Heart left ventricle (tissue), 16 donors: ENCODE data around the gene GPRC5B. TPM values are rescaled to one million over a fixed set of nuclear protein-coding genes. Genes with fewer than 3 reads are reported as not detected.

ENCODE experiments used
- ATAC-seq, 4 donors: fragments of 200-7000 bp; cut with Tn5 transposase; one replicate each; pipeline ENCODE4 v1.9.1; 2020 to 2022; ENCODE audit warnings: moderate library complexity in 4 of 4, mild to moderate bottlenecking in 3 of 4, moderate number of reproducible peaks in 1 of 4
- DNase-seq, 5 donors: peaks; one replicate each; pipeline ENCODE4 v3.0.0-alpha.2; 2020
- H3K27ac ChIP-seq, 12 donors: fragments of 200-600 bp; sonication (generic) in 4 of 12; one replicate each; pipeline versions ENCODE4 v1.5.0 to v1.8.0; 2016 to 2022; ENCODE audit warnings: mild to moderate bottlenecking in 2 of 12
- H3K27me3 ChIP-seq, 9 donors: fragments of 200-600 bp; sonication (generic) in 2 of 9; one replicate each; pipeline versions ENCODE4 v1.5.1 to v1.8.0; 2016 to 2022; ENCODE audit warnings: mild to moderate bottlenecking in 3 of 9
- H3K36me3 ChIP-seq, 9 donors: fragments of 200-600 bp; sonication (generic) in 2 of 9; one replicate each; pipeline versions ENCODE4 v1.5.0 to v1.8.0; 2018 to 2022; ENCODE audit warnings: mild to moderate bottlenecking in 2 of 9
- H3K4me1 ChIP-seq, 12 donors: fragments of 200-600 bp; sonication (generic) in 4 of 12; one replicate each; pipeline versions ENCODE4 v1.5.0 to v1.8.0; 2016 to 2022; ENCODE audit warnings: mild to moderate bottlenecking in 3 of 12
- H3K4me3 ChIP-seq, 12 donors: fragments of 200-600 bp; sonication (generic) in 4 of 12; one replicate each; pipeline versions ENCODE4 v1.5.0 to v1.8.0; 2017 to 2022; ENCODE audit warnings: mild to moderate bottlenecking in 9 of 12, moderate library complexity in 4 of 12
- H3K9me3 ChIP-seq, 12 donors: fragments of 200-600 bp; sonication (generic) in 4 of 12; one replicate each; pipeline versions ENCODE4 v1.5.0 to v1.8.0; 2016 to 2022; ENCODE audit warnings: mild to moderate bottlenecking in 1 of 12
- POLR2A ChIP-seq, 2 donors: fragments of 450-650 bp; IDR thresholded peaks; one replicate each; pipeline ENCODE4 v1.6.1; 2017; ENCODE audit warnings: antibody characterized with exemption in 2 of 2, mild to moderate bottlenecking in 2 of 2, moderate library complexity in 2 of 2
- WGBS, 4 donors: extraction: QIAGEN DNeasy Blood & Tissue Kit in 2 of 4; methylation state at CpG; one replicate each; pipeline versions ENCODE4 v1.1.5 to v1.1.7; 2013 to 2018; 5-methylcytosine and 5-hydroxymethylcytosine counted together
- intact Hi-C, 10 donors: fragments of 100-400 bp; cut with DNase I; formaldehyde crosslinking; loops; one replicate each; pipeline versions ENCODE4 v1.11.1 to v1.14.2; 2022
- polyA plus RNA-seq, 2 donors: library from polyadenylated mRNA; stranded (reverse); fragments of 200-250 nt; gene quantifications; one replicate each; pipeline ENCODE4 v1.2.3, GENCODE V29; 2013
- total RNA-seq, 9 donors: library from RNA; depleted of rRNA in 2 of 9; stranded (reverse); fragments of >200 nt in 2 of 9; fragmentation: NEBNext Ultra II Directional in 3 of 9; extraction: Animal tissue kit (Norgen Biotek cat#: 25700) in 3 of 9; gene quantifications; one replicate each; pipeline versions ENCODE4 v1.1.0 to v1.2.4, GENCODE V29; 2016 to 2023
- TF ChIP-seq, protein P1 (sequence below), 12 donors: fragments of 200-600 bp; sonication (generic) in 4 of 12; IDR thresholded peaks; one replicate each; pipeline versions ENCODE4 v1.5.0 to v1.8.0; 2018 to 2022; ENCODE audit warnings: antibody characterized with exemption in 12 of 12, mild to moderate bottlenecking in 5 of 12
- donor health status: ischemic (EF 13 %, LVEDD 7.1; RV severe dilation, severe dysfunction).
- donor health status: healthy with polysubstance abuse.
- donor health status: DM: no; HTN: yes; CAD: no.
- donor health status: DM: no; HTN: no; CAD: no.
- donor health status: ischemic (EF 25% LVEDD 6.9; RV normal size, moderate dysfunction).
- donor health status: ischemic (EF 25% LVEDD 5.7; RV mildly dilated, moderate dysfunction).
- donor health status: healthy.
- donor health status: DM: yes; HTN: yes; CAD: no.
- donor health status: ischemic (EF 35%, LVEDD 5.7; RV mildly dilated, moderate dysfunction).
- donor health status: nonischemic (EF 11% LVEDD 7.7; RV severe dilation, severe dysfunction).
- donor health status: DM: yes; HTN: yes; CAD: no.
- donor health status: PGD.
- donor health status: ischemic (EF 29% LVEDD 5.4; RV normal size, mild dysfunction).
- donor health status: nonischemic (EF 23%, LVEDD 6.1; RV moderate dilation, normal function).

Gene GPRC5B
- total and polyA plus RNA-seq, 11 donors = 43.0 to 104 (median 77.9) TPM

DNA sequence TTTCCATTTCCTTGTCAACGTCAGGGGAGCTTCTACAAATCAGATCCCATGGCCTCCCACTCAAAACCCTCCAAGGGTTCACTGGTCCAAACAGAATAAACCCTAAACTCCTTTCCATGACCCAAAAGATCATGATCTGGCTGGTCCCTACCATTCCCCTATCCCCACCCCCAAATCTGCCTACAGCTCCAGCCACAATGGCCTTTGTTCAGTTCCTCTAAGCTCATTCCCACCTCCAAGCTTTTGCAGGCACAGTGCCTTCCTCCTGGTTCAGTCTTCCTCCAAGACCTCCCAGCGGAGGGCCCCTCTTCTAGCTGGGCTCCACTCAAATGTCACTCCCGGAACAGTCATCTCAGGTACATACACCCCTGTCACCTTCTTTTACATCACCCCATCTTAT lies 2.0 kb downstream of the GPRC5B start:
- Histone ChIP-seq H3K4me1 (peaks cover 3 to 69% (median 40%) of the 10 kb centered on the region in 12 donors), H3K27me3 (peaks cover 0 to 24% (median 0%) of the 10 kb centered on the region in 9 donors), H3K36me3 (peaks cover 0 to 31% (median 0%) of the 10 kb centered on the region in 9 donors), H3K9me3 (no peaks in the 10 kb centered on the region), H3K4me3 (peak overlapping the region in 11 of 12 donors; percentile 73 to 100 (median 93)), H3K27ac (peak overlapping the region; percentile 72 to 96 (median 91))
- ATAC-seq (no peak), DNase-seq (no peak)
- WGBS, 4 donors = 26 to 35% (median 30%) methylated on average over 3 of the region's 3 CpGs
- TF ChIP-seq, protein P1, sequence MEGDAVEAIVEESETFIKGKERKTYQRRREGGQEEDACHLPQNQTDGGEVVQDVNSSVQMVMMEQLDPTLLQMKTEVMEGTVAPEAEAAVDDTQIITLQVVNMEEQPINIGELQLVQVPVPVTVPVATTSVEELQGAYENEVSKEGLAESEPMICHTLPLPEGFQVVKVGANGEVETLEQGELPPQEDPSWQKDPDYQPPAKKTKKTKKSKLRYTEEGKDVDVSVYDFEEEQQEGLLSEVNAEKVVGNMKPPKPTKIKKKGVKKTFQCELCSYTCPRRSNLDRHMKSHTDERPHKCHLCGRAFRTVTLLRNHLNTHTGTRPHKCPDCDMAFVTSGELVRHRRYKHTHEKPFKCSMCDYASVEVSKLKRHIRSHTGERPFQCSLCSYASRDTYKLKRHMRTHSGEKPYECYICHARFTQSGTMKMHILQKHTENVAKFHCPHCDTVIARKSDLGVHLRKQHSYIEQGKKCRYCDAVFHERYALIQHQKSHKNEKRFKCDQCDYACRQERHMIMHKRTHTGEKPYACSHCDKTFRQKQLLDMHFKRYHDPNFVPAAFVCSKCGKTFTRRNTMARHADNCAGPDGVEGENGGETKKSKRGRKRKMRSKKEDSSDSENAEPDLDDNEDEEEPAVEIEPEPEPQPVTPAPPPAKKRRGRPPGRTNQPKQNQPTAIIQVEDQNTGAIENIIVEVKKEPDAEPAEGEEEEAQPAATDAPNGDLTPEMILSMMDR (IDR thresholded peaks at IDR 0.05) = no peak
- no peak for TF ChIP-seq POLR2A (IDR thresholded peaks at IDR 0.05)
- intact Hi-C loops = loop anchor here in 9 of 10 donors (2.0 to 10.0 kb wide), 9 partner anchors 40 to 240 kb away; partner anchors contain the start of genes IQCK (in 7 of the 9) and KNOP1 (in 7 of the 9)

DNA sequence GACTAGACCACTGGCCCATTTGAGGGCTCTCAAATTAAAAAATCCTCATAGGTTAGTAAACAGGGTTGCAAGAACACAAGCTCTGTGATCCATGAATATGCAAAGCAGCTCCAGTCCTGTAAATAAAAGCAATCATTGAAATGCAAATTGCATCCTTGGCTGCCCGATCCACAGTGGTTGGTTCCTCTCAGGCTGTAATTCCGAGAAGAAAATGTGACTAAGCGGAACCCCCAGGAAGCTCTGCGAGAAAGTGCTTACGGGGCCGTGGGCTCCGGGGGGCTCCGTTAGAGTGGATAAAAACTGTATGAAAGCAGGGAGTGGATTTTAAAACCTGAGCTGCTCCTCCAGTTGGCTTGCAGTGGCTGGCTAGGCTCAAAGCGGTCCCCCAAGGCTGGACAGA lies 2.5 kb downstream of the GPRC5B start:
- peaks cover 0 to 31% (median 0%) of the 10 kb centered on the region in 9 donors for H3K36me3 ChIP-seq

DNA sequence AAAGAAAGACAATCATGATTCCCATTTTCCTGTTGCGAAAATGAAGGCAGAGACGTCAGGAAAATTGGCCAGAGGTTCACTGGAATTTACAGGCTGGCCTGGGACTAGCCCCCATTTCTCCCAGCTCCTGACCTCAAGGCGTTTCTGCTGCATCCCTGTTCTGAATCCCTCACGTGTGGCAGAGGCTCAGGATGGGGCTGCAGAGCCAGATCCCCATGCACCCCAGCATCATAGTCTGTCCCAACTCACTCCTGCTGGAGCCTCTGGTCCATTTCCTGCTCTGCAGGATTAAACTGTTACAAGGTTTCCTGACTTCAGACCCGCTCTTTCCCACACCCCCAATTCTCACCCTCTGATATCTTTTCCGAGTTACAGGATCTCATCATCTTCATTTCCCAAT lies 2.9 kb downstream of the GPRC5B start:
- Histone ChIP-seq H3K27me3 (peaks cover 0 to 24% (median 0%) of the 10 kb centered on the region in 9 donors), H3K4me3 (peak overlapping the region in 10 of 12 donors; percentile 73 to 100 (median 94)), H3K4me1 (peaks cover 12 to 77% (median 44%) of the 10 kb centered on the region in 12 donors), H3K36me3 (peaks cover 0 to 31% (median 0%) of the 10 kb centered on the region in 9 donors), H3K9me3 (no peaks in the 10 kb centered on the region), H3K27ac (peak overlapping the region in 11 of 12 donors; percentile 23 to 96 (median 91))
- intact Hi-C loops = loop anchor here in 9 of 10 donors (2.0 to 10.0 kb wide), 9 partner anchors 39 to 239 kb away; partner anchors contain the start of genes IQCK (in 7 of the 9) and KNOP1 (in 7 of the 9)
- WGBS, 4 donors = 48 to 66% (median 53%) methylated on average over 5 to 6 of the region's 6 CpGs
- DNase-seq (no peak), ATAC-seq (no peak)
- TF ChIP-seq POLR2A (IDR thresholded peaks at IDR 0.05) = no peak

More for the DNA sequence above, 2.5 kb downstream of the GPRC5B start:
- H3K4me1 ChIP-seq = peaks cover 8 to 73% (median 43%) of the 10 kb centered on the region in 12 donors
- no peak for DNase-seq
- peak overlapping the region in 11 of 12 donors; percentile 75 to 96 (median 91) for H3K27ac ChIP-seq
- ATAC-seq = no peak
- WGBS, 4 donors = 44 to 61% (median 51%) methylated on average over 9 of the region's 9 CpGs
- peaks cover 0 to 24% (median 0%) of the 10 kb centered on the region in 9 donors for H3K27me3 ChIP-seq
- TF ChIP-seq POLR2A (IDR thresholded peaks at IDR 0.05) = no peak
- TF ChIP-seq, protein P1 (IDR thresholded peaks at IDR 0.05) = no peak
- intact Hi-C loops = loop anchor here in 9 of 10 donors (2.0 to 10.0 kb wide), 9 partner anchors 40 to 240 kb away; partner anchors contain the start of genes IQCK (in 7 of the 9) and KNOP1 (in 7 of the 9)
- H3K4me3 ChIP-seq = peak overlapping the region in 11 of 12 donors; percentile 73 to 100 (median 93)
- H3K9me3 ChIP-seq = no peaks in the 10 kb centered on the region

DNA sequence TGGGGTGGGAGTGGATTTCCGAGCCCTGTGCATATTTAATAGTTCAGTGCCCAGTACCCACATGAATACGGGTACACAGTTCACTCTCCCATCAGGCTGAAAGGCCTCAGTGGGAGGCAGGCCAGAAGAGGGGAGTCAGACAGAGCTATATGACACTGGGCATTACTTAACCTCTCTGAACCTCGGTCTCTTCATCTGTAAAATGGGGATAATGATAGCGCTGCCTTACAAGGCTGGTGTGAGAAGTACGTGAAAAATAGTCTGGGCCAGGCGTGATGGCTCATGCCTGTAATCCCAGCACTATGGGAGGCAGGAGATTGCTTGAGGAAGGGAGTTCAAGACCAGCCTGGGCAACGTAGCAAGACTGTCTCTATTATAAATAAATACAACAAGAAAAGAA lies 3.6 kb downstream of the GPRC5B start:
- peaks cover 0 to 24% (median 0%) of the 10 kb centered on the region in 9 donors for H3K27me3 ChIP-seq
- intact Hi-C loops = loop anchor here in 9 of 10 donors (5.0 to 10.0 kb wide), 8 partner anchors 39 to 239 kb away; partner anchors contain the start of genes IQCK (in 5 of the 9) and KNOP1 (in 5 of the 9)
- peak overlapping the region in 7 of 12 donors; percentile 23 to 96 (median 95) for H3K27ac ChIP-seq
- DNase-seq (no peak), ATAC-seq (no peak)
- 86 to 93% (median 91%) methylated on average over 7 of the region's 7 CpGs for WGBS, 4 donors
- TF ChIP-seq, protein P1 (IDR thresholded peaks at IDR 0.05) = no peak
- TF ChIP-seq POLR2A (IDR thresholded peaks at IDR 0.05) = no peak
- H3K4me3 ChIP-seq = peak overlapping the region in 1 of 12 donors; percentile 95
- H3K4me1 ChIP-seq = peaks cover 13 to 79% (median 49%) of the 10 kb centered on the region in 12 donors
- peaks cover 0 to 31% (median 0%) of the 10 kb centered on the region in 9 donors for H3K36me3 ChIP-seq
- no peaks in the 10 kb centered on the region for H3K9me3 ChIP-seq
